ENCODE measurements around the gene C11orf86. TPM values are rescaled to one million over a fixed set of nuclear protein-coding genes. Genes with fewer than 3 reads are reported as not detected.

Gene C11orf86
- total RNA-seq, 1 experiment from 2014 or later, result 0.25 TPM

GRCh38 chr11:66976028-66976467 lies 944 bp downstream of the C11orf86 start:
- H3K4me3 ChIP-seq (replicated peaks in 1 of 2; ENCODE audit: low read depth in 1 of 2, low read length in 2 of 2), result no peak overlapping the region
- H3K9ac ChIP-seq (ENCODE audit: low read length), result no peak overlapping the region
- peaks cover 5 to 39% of the 10 kb centered on the region in 2 experiments for H3K4me1 ChIP-seq (ENCODE audit: control insufficient read depth in 1 of 2, insufficient read depth in 2 of 2, low read length in 2 of 2)
- DNase-seq (ENCODE audit: low read depth, low spot score) (no peak), ATAC-seq (peak; percentile 57)
- no peak overlapping the region for H3K4me2 ChIP-seq (ENCODE audit: low read length)
- intact Hi-C loops (cut with micrococcal nuclease), result loop anchor here (5.0 kb wide), 1 partner anchor 134 kb away; the partner anchor contains the start of gene RCE1
- no peaks in the 10 kb centered on the region for H3K9me2 ChIP-seq (ENCODE audit: insufficient read depth)
- H3K27me3 ChIP-seq (ENCODE audit: insufficient read depth, low read length), result no peaks in the 10 kb centered on the region
- TF ChIP-seq RAD21 (IDR thresholded peaks at IDR 0.05; ENCODE audit: low read depth) (peak; percentile 91), SIN3A (IDR thresholded peaks at IDR 0.05; ENCODE audit: low read depth) (no peak)
- TF ChIP-seq, protein P1, sequence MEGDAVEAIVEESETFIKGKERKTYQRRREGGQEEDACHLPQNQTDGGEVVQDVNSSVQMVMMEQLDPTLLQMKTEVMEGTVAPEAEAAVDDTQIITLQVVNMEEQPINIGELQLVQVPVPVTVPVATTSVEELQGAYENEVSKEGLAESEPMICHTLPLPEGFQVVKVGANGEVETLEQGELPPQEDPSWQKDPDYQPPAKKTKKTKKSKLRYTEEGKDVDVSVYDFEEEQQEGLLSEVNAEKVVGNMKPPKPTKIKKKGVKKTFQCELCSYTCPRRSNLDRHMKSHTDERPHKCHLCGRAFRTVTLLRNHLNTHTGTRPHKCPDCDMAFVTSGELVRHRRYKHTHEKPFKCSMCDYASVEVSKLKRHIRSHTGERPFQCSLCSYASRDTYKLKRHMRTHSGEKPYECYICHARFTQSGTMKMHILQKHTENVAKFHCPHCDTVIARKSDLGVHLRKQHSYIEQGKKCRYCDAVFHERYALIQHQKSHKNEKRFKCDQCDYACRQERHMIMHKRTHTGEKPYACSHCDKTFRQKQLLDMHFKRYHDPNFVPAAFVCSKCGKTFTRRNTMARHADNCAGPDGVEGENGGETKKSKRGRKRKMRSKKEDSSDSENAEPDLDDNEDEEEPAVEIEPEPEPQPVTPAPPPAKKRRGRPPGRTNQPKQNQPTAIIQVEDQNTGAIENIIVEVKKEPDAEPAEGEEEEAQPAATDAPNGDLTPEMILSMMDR (IDR thresholded peaks at IDR 0.05 in 2 of 3, conservative IDR thresholded peaks at IDR 0.05 in 1 of 3; ENCODE audit: borderline replicate concordance in 1 of 3, insufficient read depth in 1 of 3, low read depth in 2 of 3, low read length in 2 of 3), result peak; percentile 58 to 87 (median 76); a peak in 5 of 6 replicates
- ChIA-PET CTCF (interaction anchor here (0.7 to 2.3 kb wide), 11 partner anchors 11 to 285 kb away, joined by 3 to 9 read pairs (median 3); partner anchors contain the start of gene RCE1), RAD21 (ENCODE audit: low non-redundant PET in 1 of 2, low total read pairs in 2 of 2, uncharacterized antibody in 2 of 2, unreplicated experiment in 2 of 2) (interaction anchor here (0.7 to 1.6 kb wide), 5 partner anchors 13 to 95 kb away, joined by 3 to 6 read pairs (median 4); no protein-coding TSS in a partner anchor), POLR2A (no interaction called here)
- no peaks in the 10 kb centered on the region for H3K9me3 ChIP-seq (ENCODE audit: control insufficient read depth in 1 of 2, insufficient read depth in 1 of 2, low read depth in 1 of 2, low read length in 2 of 2)
- BruUV-seq (replicated peaks), result no TSS peak
- no peaks in the 10 kb centered on the region for H4K20me1 ChIP-seq (ENCODE audit: insufficient read depth)
- H3K79me2 ChIP-seq (ENCODE audit: insufficient read depth, low read length), result no peaks in the 10 kb centered on the region
- H2AFZ ChIP-seq (ENCODE audit: low read depth, low read length, poor library complexity, severe bottlenecking), result no peak overlapping the region
- H3K27ac ChIP-seq (ENCODE audit: low read depth, low read length), result no peak overlapping the region
- no peaks in the 10 kb centered on the region for H3K36me3 ChIP-seq (ENCODE audit: control insufficient read depth in 1 of 2, insufficient read depth in 2 of 2, low read length in 2 of 2)

DNA sequence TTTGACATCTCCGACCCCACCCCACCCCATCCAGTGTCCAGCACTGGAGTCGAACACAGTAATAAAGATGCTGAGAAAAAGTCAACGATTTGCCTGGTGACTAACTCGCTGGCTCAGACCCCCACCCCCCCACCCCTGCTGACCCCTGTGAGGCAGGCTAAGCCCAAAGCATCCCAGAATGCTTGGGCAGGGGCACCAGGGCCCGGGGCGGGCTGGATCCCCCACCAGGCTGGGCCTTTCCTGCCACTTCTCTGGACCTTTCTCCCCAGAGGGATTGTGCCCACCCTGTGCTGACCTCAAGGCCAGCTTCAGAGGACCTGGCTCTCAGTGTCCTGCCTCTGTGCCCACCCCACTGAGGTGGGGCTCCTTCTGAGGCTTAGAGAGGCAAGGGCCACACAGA lies 1.8 kb downstream of the C11orf86 start:
- H4K20me1 ChIP-seq (ENCODE audit: insufficient read depth), result no peaks in the 10 kb centered on the region
- ChIA-PET POLR2A (no interaction called here), RAD21 (ENCODE audit: low non-redundant PET in 1 of 2, low total read pairs in 2 of 2, uncharacterized antibody in 2 of 2, unreplicated experiment in 2 of 2) (interaction anchor here in 1 of 2 experiments (1.0 to 1.6 kb wide), 2 partner anchors 45 to 90 kb away, joined by 6 read pairs; no protein-coding TSS in a partner anchor), CTCF (interaction anchor here (0.7 to 2.3 kb wide), 5 partner anchors 10 to 281 kb away, joined by 3 to 9 read pairs (median 6); partner anchors contain the start of gene RCE1)
- no TSS peak for BruUV-seq (replicated peaks)
- H3K9me3 ChIP-seq (ENCODE audit: control insufficient read depth in 1 of 2, insufficient read depth in 1 of 2, low read depth in 1 of 2, low read length in 2 of 2), result no peaks in the 10 kb centered on the region
- no peaks in the 10 kb centered on the region for H3K27me3 ChIP-seq (ENCODE audit: insufficient read depth, low read length)
- H2AFZ ChIP-seq (ENCODE audit: low read depth, low read length, poor library complexity, severe bottlenecking), result no peak overlapping the region
- DNase-seq (ENCODE audit: low read depth, low spot score) (no peak), ATAC-seq (no peak)
- H3K27ac ChIP-seq (ENCODE audit: low read depth, low read length), result no peak overlapping the region
- H3K4me2 ChIP-seq (ENCODE audit: low read length), result no peak overlapping the region
- TF ChIP-seq POLR2A (IDR thresholded peaks at IDR 0.05; ENCODE audit: borderline replicate concordance, extremely low read depth, insufficient read depth, insufficient read length) (no peak), YY1 (IDR thresholded peaks at IDR 0.05; ENCODE audit: extremely low read depth, insufficient replicate concordance, low read depth, low read length) (no peak), POLR2AphosphoS5 (IDR thresholded peaks at IDR 0.05; ENCODE audit: low read depth, low read length) (no peak), EZH2 (IDR thresholded peaks at IDR 0.05) (no peak), SRF (IDR thresholded peaks at IDR 0.05; ENCODE audit: low read depth) (no peak), MAX (IDR thresholded peaks at IDR 0.05) (no peak), CBX3 (IDR thresholded peaks at IDR 0.05; ENCODE audit: low read depth) (no peak), RAD21 (IDR thresholded peaks at IDR 0.05; ENCODE audit: low read depth) (no peak), JUND (IDR thresholded peaks at IDR 0.05) (no peak)
- H3K79me2 ChIP-seq (ENCODE audit: insufficient read depth, low read length), result no peaks in the 10 kb centered on the region
- no peaks in the 10 kb centered on the region for H3K36me3 ChIP-seq (ENCODE audit: control insufficient read depth in 1 of 2, insufficient read depth in 2 of 2, low read length in 2 of 2)
- H3K9ac ChIP-seq (ENCODE audit: low read length), result no peak overlapping the region
- intact Hi-C loops (cut with micrococcal nuclease), result loop anchor here (5.0 kb wide), 1 partner anchor 135 kb away; the partner anchor contains the start of gene RCE1
- H3K4me3 ChIP-seq (replicated peaks in 1 of 2; ENCODE audit: low read depth in 1 of 2, low read length in 2 of 2), result no peak overlapping the region
- H3K4me1 ChIP-seq (ENCODE audit: control insufficient read depth in 1 of 2, insufficient read depth in 2 of 2, low read length in 2 of 2), result peaks cover 12 to 39% of the 10 kb centered on the region in 2 experiments
- no peaks in the 10 kb centered on the region for H3K9me2 ChIP-seq (ENCODE audit: insufficient read depth)
